Neuronal stem cell (in vitro differentiated cells): ENCODE results near the gene DPYSL5.

Source experiments
- DNase-seq: peaks from one replicate; pipeline ENCODE4 v3.0.0-alpha.2; 2013; ENCODE audit warnings: low spot score
- H2AFZ ChIP-seq: one replicate; pipeline ENCODE4 v1.6.1; 2013; ENCODE audit warnings: mild to moderate bottlenecking, low read length, inconsistent platforms
- H2AK5ac ChIP-seq: 2 replicates; pipeline ENCODE4 v1.6.1; 2013; ENCODE audit warnings: low read depth, mild to moderate bottlenecking, inconsistent platforms, low read length, moderate library complexity, mixed read lengths
- H2BK120ac ChIP-seq: 2 replicates; pipeline ENCODE4 v1.6.1; 2013; ENCODE audit warnings: low read depth, mild to moderate bottlenecking, inconsistent platforms, low read length, moderate library complexity, mixed read lengths
- H2BK12ac ChIP-seq: one replicate; pipeline ENCODE4 v1.6.1; 2013; ENCODE audit warnings: low read length, inconsistent platforms
- H2BK15ac ChIP-seq: 2 replicates; pipeline ENCODE4 v1.6.1; 2013; ENCODE audit warnings: mild to moderate bottlenecking, low read length, inconsistent platforms, mixed read lengths
- H2BK5ac ChIP-seq: one replicate; pipeline ENCODE4 v1.6.1; 2013; ENCODE audit warnings: inconsistent platforms, mild to moderate bottlenecking, low read length, moderate library complexity
- H3K14ac ChIP-seq: one replicate; pipeline ENCODE4 v1.6.1; 2013; ENCODE audit warnings: low read length, inconsistent platforms
- H3K18ac ChIP-seq: 2 replicates; pipeline ENCODE4 v1.6.1; 2013; ENCODE audit warnings: low read length, inconsistent platforms
- H3K23ac ChIP-seq: 2 replicates; pipeline ENCODE4 v1.6.1; 2013; ENCODE audit warnings: low read depth, mild to moderate bottlenecking, mixed read lengths, low read length, inconsistent platforms; ENCODE audit not compliant: poor library complexity
- H3K27ac ChIP-seq: replicated peaks from 3 replicates; pipeline ENCODE4 v1.5.1; 2013; ENCODE audit warnings: low read length, inconsistent platforms
- H3K27me3 ChIP-seq, 3 experiments: 2 replicates each; pipeline ENCODE4 v1.6.1; 2013; ENCODE audit warnings: low read length in 3 of 3, mild to moderate bottlenecking in 2 of 3, inconsistent platforms in 1 of 3, low read depth in 1 of 3, mixed read lengths in 1 of 3, moderate library complexity in 1 of 3; ENCODE audit not compliant: control insufficient read depth in 3 of 3, insufficient read depth in 3 of 3
- H3K36me3 ChIP-seq, 2 donors: replicated peaks in 1 of 2; 2 replicates each; pipeline ENCODE4 v1.6.1; 2013; ENCODE audit warnings: low read length in 2 of 2; ENCODE audit not compliant: control insufficient read depth in 2 of 2, insufficient read depth in 2 of 2
- H3K4ac ChIP-seq: 2 replicates; pipeline ENCODE4 v1.6.1; 2013; ENCODE audit warnings: inconsistent platforms, mild to moderate bottlenecking, low read length, moderate library complexity
- H3K4me1 ChIP-seq, 2 donors: 1 replicate in 1 of 2; 2 replicates in 1 of 2; pipeline ENCODE4 v1.6.1; 2013; ENCODE audit warnings: low read length in 2 of 2, low read depth in 1 of 2; ENCODE audit not compliant: control insufficient read depth in 2 of 2, insufficient read depth in 1 of 2
- H3K4me2 ChIP-seq: one replicate; pipeline ENCODE4 v1.6.1; 2013; ENCODE audit warnings: mild to moderate bottlenecking, low read length, inconsistent platforms; ENCODE audit not compliant: insufficient read depth, poor library complexity, severe bottlenecking
- H3K4me3 ChIP-seq, 2 donors: 2 replicates each; pipeline ENCODE4 v1.5.1; 2013; ENCODE audit warnings: low read length in 2 of 2, mild to moderate bottlenecking in 2 of 2, inconsistent platforms in 1 of 2, moderate library complexity in 1 of 2
- H3K79me1 ChIP-seq: one replicate; pipeline ENCODE4 v1.6.1; 2013; ENCODE audit warnings: low read depth, mild to moderate bottlenecking, inconsistent platforms, low read length, moderate library complexity
- H3K9ac ChIP-seq: one replicate; pipeline ENCODE4 v1.6.1; 2013; ENCODE audit warnings: mild to moderate bottlenecking, low read depth, low read length, inconsistent platforms; ENCODE audit not compliant: poor library complexity
- H3K9me3 ChIP-seq, 2 donors: replicated peaks in 1 of 2; 2 replicates each; pipeline versions ENCODE3 to v1.6.1; 2013; ENCODE audit warnings: low read length in 2 of 2, mild to moderate bottlenecking in 2 of 2, inconsistent platforms in 1 of 2, low read depth in 1 of 2, mixed read lengths in 1 of 2, moderate library complexity in 1 of 2; ENCODE audit not compliant: control insufficient read depth in 2 of 2, insufficient read depth in 1 of 2
- H4K8ac ChIP-seq: one replicate; pipeline ENCODE4 v1.6.1; 2013; ENCODE audit warnings: low read depth, mild to moderate bottlenecking, inconsistent platforms, low read length, moderate library complexity
- H4K91ac ChIP-seq: one replicate; pipeline ENCODE4 v1.6.1; 2013; ENCODE audit warnings: low read length, low read depth, mild to moderate bottlenecking, inconsistent platforms; ENCODE audit not compliant: poor library complexity
- WGBS, 2 donors: extraction: QIAGEN DNeasy Blood & Tissue Kit; methylation state at CpG; one replicate each; pipeline ENCODE4 v1.1.7; 2013; ENCODE audit warnings: missing lambda C conversion rate in 2 of 2, mixed read lengths in 1 of 2; ENCODE audit not compliant: insufficient read length in 2 of 2, insufficient replicate concordance in 1 of 2; ENCODE audit errors: extremely low coverage in 2 of 2; 5-methylcytosine and 5-hydroxymethylcytosine counted together

The DPYSL5 gene

DNA sequence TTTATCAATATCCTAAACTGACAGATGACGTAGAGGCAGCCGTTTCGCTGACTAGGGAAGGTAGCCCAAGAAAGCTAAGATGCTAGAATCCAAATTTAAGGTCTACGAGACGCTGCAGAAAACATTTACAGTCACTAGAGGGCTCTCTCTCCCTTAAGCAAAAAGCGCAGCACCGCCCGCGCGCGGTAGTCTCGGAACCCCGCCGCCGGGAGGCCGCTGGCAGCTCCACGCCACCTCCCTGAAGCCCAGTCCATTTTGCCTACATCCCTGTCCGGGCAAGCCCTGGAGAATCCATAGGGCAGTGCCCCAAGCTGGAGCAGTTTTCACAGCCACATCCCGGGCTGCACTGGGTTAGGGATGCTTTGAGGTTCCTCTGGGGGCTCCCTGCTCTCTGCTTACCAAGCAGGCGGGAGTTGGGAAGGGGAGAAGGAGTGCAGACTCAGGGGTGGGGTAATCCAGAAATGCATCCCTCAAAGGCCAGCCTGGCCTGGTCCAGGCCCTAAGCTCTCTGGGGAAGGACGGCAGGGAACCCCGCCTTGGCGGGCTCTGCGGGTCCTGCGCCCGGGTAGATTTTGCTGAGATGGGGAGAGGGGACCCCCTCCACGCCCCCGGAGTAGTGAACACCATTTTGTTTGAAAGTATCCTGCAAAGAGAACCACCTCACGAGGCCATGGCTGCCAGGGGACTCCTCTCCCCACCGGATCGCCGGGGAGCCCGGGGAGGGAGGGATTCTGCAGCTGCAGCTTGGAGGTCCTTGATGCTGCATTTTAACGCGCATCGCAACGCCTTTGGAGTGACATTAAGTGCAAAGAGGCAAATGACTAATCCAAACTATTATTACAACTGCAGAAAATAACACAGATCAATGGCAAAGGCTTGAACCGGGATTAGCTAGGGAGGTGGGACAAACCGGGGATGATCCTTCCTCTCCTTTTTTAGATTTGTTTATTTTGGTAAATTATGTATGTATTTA, 1.3 kb upstream of the DPYSL5 start:
- Histone ChIP-seq H3K9ac (peak overlapping the region; percentile 26), H2AK5ac (no peak overlapping the region), H3K4ac (no peak overlapping the region), H2BK12ac (no peak overlapping the region), H3K23ac (no peak overlapping the region), H3K27me3 (peaks cover 0 to 14% (median 3%) of the 10 kb centered on the region in 3 experiments), H3K4me2 (peak overlapping the region; percentile 2), H3K9me3 (no peaks in the 10 kb centered on the region), H3K27ac (peak overlapping the region; percentile 26), H4K8ac (no peak overlapping the region), H3K18ac (peak overlapping the region; percentile 79), H3K4me3 (peak overlapping the region in 1 of 2 donors; percentile 90), H3K36me3 (peaks cover 3 to 17% of the 10 kb centered on the region in 2 donors), H3K4me1 (peaks cover 13 to 20% of the 10 kb centered on the region in 2 donors), H2BK120ac (no peak overlapping the region), H3K79me1 (peaks cover 2% of the 10 kb centered on the region), H2BK5ac (peak overlapping the region; percentile 8), H2BK15ac (no peak overlapping the region), H4K91ac (no peak overlapping the region), H2AFZ (peak overlapping the region; percentile 89), H3K14ac (no peak overlapping the region)
- DNase-seq: peak; percentile 83
- WGBS, 2 donors: no CpG with 5 or more reads among the region's 39 CpGs

GRCh38 chr2:26847307-26847654, 651 bp upstream of the DPYSL5 start:
- Histone ChIP-seq H3K27me3 (peaks cover 0 to 14% (median 3%) of the 10 kb centered on the region in 3 experiments), H2AFZ (peak overlapping the region; percentile 89), H3K4me2 (peak overlapping the region; percentile 60), H2BK15ac (peak overlapping the region; percentile 84), H3K23ac (no peak overlapping the region), H2AK5ac (no peak overlapping the region), H3K18ac (peak overlapping the region; percentile 97), H4K8ac (no peak overlapping the region), H2BK12ac (no peak overlapping the region), H3K79me1 (peaks cover 2% of the 10 kb centered on the region), H4K91ac (no peak overlapping the region), H2BK120ac (peak overlapping the region; percentile 87), H2BK5ac (no peak overlapping the region), H3K4ac (peak overlapping the region; percentile 54), H3K36me3 (peaks cover 3 to 23% of the 10 kb centered on the region in 2 donors), H3K14ac (no peak overlapping the region), H3K9ac (peak overlapping the region; percentile 79), H3K9me3 (no peaks in the 10 kb centered on the region), H3K4me1 (peaks cover 13 to 24% of the 10 kb centered on the region in 2 donors), H3K4me3 (peak overlapping the region; percentile 79 to 90), H3K27ac (peak overlapping the region; percentile 33)
- WGBS, 2 donors: 100% methylated on average over 1 of the region's 27 CpGs; no CpG with 5 or more reads in 1 of the 2 donors
- peak; percentile 38 for DNase-seq

- Histone ChIP-seq H2AK5ac (peak overlapping the region; percentile 95), H4K8ac (no peak overlapping the region), H3K27ac (peak overlapping the region; percentile 53), H2AFZ (peak overlapping the region; percentile 89), H3K9me3 (no peaks in the 10 kb centered on the region), H3K36me3 (peaks cover 3 to 33% of the 10 kb centered on the region in 2 donors), H3K9ac (peak overlapping the region; percentile 97), H3K14ac (peak overlapping the region; percentile 96), H3K4ac (peak overlapping the region; percentile 90), H3K4me1 (peaks cover 21 to 31% of the 10 kb centered on the region in 2 donors), H3K23ac (peak overlapping the region; percentile 82), H3K18ac (peak overlapping the region; percentile 98), H2BK15ac (peak overlapping the region; percentile 83), H3K79me1 (peaks cover 2% of the 10 kb centered on the region), H2BK12ac (peak overlapping the region; percentile 78), H4K91ac (peak overlapping the region; percentile 82), H2BK120ac (peak overlapping the region; percentile 67), H3K4me2 (peak overlapping the region; percentile 98), H3K4me3 (peak overlapping the region; percentile 90 to 99), H3K27me3 (peaks cover 0 to 14% (median 3%) of the 10 kb centered on the region in 3 experiments), H2BK5ac (peak overlapping the region; percentile 89)
- peak; percentile 63 for DNase-seq
- no CpG with 5 or more reads among the region's 75 CpGs for WGBS, 2 donors
These were observed 564 bp downstream of the DPYSL5 start for GRCh38 chr2:26848336-26849055.
